Measurements from ENCODE around the gene RMP24.

RMP24 gene

GRCh38 chr18:35972197-35973000 is at the start of gene RMP24:
RMP24 (plus strand) TSS chr18:35972679.
- DNase-seq (ENCODE audit: low read depth in 4 of 4, low spot score in 2 of 4): peak; percentile 91 to 96 (median 92)

- no peak for DNase-seq (ENCODE audit: low read depth in 4 of 4, low spot score in 2 of 4)
These were observed 48.4 kb upstream of the RMP24 start for GRCh38 chr18:35923939-35924684.

- no peak for DNase-seq (ENCODE audit: low read depth in 4 of 4, low spot score in 2 of 4)
These were observed 45.6 kb upstream of the RMP24 start for GRCh38 chr18:35926884-35927283.

GRCh38 chr18:35927430-35927829 is 45.0 kb upstream of the RMP24 start:
- DNase-seq (ENCODE audit: low read depth in 4 of 4, low spot score in 2 of 4): no peak

GRCh38 chr18:35933982-35934381 is 38.5 kb upstream of the RMP24 start:
- DNase-seq (ENCODE audit: low read depth in 4 of 4, low spot score in 2 of 4): no peak

- DNase-seq (ENCODE audit: low read depth in 4 of 4, low spot score in 2 of 4): no peak
These were observed 37.6 kb upstream of the RMP24 start for GRCh38 chr18:35934891-35935290.

- no peak for DNase-seq (ENCODE audit: low read depth in 4 of 4, low spot score in 2 of 4)
These were observed 36.7 kb upstream of the RMP24 start for GRCh38 chr18:35935805-35936204.

GRCh38 chr18:35936951-35937350 is 35.5 kb upstream of the RMP24 start:
- DNase-seq (ENCODE audit: low read depth in 4 of 4, low spot score in 2 of 4): no peak

- DNase-seq (ENCODE audit: low read depth in 4 of 4, low spot score in 2 of 4): no peak
These were observed 34.3 kb upstream of the RMP24 start for GRCh38 chr18:35938158-35938557.

GRCh38 chr18:35938562-35938961 is 33.9 kb upstream of the RMP24 start:
- DNase-seq (ENCODE audit: low read depth in 4 of 4, low spot score in 2 of 4): no peak

- DNase-seq (ENCODE audit: low read depth in 4 of 4, low spot score in 2 of 4): no peak
These were observed 33.3 kb upstream of the RMP24 start for GRCh38 chr18:35939138-35939537.

GRCh38 chr18:35941299-35941698 is 31.2 kb upstream of the RMP24 start:
- DNase-seq (ENCODE audit: low read depth in 4 of 4, low spot score in 2 of 4): no peak

- DNase-seq (ENCODE audit: low read depth in 4 of 4, low spot score in 2 of 4): no peak
These were observed 30.3 kb upstream of the RMP24 start for GRCh38 chr18:35942133-35942532.

GRCh38 chr18:35942661-35943060 is 29.8 kb upstream of the RMP24 start:
- DNase-seq (ENCODE audit: low read depth in 4 of 4, low spot score in 2 of 4): no peak

GRCh38 chr18:35948080-35948479 is 24.4 kb upstream of the RMP24 start:
- no peak for DNase-seq (ENCODE audit: low read depth in 4 of 4, low spot score in 2 of 4)

- no peak for DNase-seq (ENCODE audit: low read depth in 4 of 4, low spot score in 2 of 4)
These were observed 23.4 kb upstream of the RMP24 start for GRCh38 chr18:35949090-35949489.

GRCh38 chr18:35949903-35950627 is 22.4 kb upstream of the RMP24 start:
- peak; percentile 52 to 65 (median 62) for DNase-seq (ENCODE audit: low read depth in 4 of 4, low spot score in 2 of 4)

GRCh38 chr18:35950628-35950982 is 21.9 kb upstream of the RMP24 start:
- no peak for DNase-seq (ENCODE audit: low read depth in 4 of 4, low spot score in 2 of 4)

GRCh38 chr18:35953688-35954087 is 18.8 kb upstream of the RMP24 start:
- no peak for DNase-seq (ENCODE audit: low read depth in 4 of 4, low spot score in 2 of 4)

GRCh38 chr18:35956226-35956625 is 16.3 kb upstream of the RMP24 start:
- DNase-seq (ENCODE audit: low read depth in 4 of 4, low spot score in 2 of 4): no peak

GRCh38 chr18:35962320-35962719 is 10.2 kb upstream of the RMP24 start:
- no peak for DNase-seq (ENCODE audit: low read depth in 4 of 4, low spot score in 2 of 4)

Data from left renal cortex interstitium (tissue), 4 donors.